GM18907 (cell line): ENCODE measurements around the gene RAB39A.

ENCODE experiments used
- ATAC-seq: cut with Tn5 transposase; IDR thresholded peaks from one replicate; pipeline ENCODE4 v1.9.1; 2021; ENCODE audit warnings: mild to moderate bottlenecking, moderate library complexity; ENCODE audit not compliant: unreplicated experiment

Gene RAB39A

DNA sequence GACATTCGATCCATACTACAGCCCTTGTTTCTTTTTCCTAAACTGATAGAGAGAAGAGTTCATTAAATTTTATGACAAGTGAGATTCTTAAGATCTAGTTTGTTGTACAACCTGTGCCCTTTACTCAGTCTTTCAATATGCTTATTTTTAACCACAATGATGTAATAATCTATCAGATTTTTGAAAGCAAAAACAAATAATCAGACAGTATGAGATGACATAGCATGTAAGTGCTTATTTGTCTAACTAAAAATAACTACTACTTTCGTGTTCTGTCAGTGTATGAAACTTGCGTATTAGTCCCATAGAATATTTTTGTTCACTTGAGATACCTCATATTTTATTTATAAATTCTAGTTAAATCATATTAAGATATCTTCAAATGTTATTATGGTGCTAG, 33.2 kb downstream of the RAB39A start:
- ATAC-seq, result no peak

DNA sequence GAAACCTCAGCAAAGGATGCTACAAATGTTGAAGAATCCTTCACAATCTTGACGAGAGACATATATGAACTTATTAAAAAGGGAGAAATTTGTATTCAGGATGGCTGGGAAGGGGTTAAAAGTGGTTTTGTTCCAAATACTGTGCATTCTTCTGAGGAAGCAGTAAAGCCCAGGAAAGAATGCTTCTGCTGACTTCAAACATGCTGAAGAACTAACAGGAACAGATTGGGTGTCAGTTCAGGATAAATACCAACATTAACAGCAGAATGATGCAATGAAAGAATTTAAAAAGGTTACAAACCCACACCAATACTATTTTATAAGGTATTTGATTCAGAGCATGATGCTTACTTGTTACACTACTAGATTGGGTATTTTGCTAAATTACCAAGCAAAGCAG, 33.9 kb downstream of the RAB39A start:
- ATAC-seq, result no peak

DNA sequence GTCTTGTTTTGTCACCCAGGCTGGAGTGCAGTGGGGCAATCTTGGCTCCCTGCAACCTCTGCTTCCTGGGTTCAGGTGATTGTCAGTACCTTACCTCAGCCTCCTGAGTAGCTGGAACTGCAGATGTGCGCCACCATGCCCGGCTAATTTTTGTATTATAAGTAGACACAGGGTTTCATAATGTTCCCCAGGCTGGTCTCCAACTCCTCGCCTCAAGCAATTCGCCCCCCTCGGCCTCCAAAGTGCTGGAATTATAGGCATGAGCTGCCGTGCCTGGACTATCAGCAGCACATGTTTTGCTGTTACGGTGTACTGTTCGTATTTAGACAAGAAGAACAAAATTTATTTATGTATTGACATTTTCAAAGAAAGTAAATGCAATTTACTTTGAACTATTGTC, 34.8 kb downstream of the RAB39A start:
- no peak for ATAC-seq

DNA sequence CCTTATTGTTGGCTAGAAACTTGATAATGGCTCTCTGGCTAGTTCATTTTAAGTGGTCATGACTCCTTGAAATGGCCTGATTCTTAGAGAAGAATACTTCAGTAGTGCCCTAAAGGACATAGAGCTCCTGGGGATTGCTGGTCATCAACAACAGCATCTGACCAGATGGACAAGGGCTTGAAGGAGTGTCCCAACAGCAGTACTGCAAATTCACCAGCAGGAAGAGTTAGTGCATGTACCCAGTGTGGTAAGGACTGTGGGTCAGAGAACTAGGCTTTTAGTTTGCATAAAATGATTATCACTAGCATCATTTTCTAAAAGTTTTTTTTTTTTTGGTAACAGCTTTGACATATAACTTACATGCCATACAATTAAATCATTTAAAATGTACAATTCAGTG, 41.0 kb downstream of the RAB39A start:
- no peak for ATAC-seq

DNA sequence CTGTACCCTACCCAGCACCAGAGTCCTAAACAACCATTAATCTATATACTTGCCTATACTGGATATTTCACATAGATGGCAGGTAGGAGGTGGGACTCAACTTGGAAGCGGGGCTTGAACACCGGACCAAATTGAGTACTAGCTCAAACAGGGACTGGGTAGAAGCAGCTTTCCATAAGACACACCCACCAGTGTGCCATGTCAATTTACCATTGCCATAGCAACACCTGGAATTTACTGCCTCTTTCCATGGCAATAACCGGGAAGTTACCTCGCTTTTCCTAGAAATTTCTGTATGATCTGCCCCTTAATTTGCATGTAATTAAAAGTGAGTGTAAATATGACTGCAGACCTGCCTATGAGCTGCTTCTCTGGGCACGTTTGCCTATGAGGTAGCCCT, 41.8 kb downstream of the RAB39A start:
- ATAC-seq, result no peak

DNA sequence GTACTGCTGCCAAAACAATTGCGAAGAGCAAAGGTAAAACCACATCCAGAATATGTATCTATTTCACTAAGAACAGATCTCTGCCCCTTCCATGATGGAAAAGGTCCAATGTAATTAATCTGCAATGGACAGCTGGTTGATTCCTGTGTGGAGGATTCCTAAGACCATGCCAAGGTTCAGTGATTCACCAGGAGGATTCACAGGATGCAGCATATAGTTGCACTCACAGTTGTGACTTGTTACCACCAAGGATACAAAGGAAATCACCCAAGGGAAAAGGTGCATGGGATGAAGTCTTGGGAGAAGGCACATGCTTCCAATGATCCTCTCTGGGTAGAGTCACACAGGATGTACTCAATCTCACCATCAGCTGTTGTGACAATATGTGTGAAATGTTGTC, 45.4 kb downstream of the RAB39A start:
- ATAC-seq, result no peak

DNA sequence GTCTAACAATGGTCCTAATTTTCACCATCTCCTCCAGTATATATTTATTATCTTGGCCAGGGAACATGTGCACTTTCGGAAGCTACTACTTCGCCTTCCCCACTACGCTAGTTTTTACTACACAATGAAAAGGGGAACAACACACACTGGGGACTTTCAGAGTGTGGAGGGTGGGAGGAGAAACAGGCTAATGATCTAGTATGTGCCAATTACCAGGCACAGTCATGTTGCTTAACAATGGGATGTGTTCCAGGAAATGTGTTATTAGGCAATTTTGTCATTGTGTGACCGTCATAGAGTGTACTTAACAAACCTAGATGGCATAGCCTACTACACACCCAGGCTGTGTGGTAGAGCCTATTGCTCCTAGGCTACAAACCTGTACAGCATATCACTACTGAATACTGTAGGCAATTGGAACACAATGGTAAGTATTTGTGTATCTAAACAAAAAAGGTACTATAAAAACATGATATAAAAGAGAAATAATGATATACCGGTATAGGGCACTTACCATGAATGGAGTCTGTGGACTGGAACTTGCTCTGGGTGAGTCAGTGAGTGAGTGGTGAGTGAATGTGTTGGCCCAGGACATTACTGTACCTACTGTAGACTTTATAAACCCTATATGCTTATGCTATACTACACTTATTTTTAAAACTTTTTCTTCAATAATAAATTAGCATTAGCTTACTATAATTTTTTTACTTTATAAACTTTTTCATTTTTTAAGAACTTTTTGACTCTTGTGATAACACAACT, 60.3 kb downstream of the RAB39A start:
- no peak for ATAC-seq

DNA sequence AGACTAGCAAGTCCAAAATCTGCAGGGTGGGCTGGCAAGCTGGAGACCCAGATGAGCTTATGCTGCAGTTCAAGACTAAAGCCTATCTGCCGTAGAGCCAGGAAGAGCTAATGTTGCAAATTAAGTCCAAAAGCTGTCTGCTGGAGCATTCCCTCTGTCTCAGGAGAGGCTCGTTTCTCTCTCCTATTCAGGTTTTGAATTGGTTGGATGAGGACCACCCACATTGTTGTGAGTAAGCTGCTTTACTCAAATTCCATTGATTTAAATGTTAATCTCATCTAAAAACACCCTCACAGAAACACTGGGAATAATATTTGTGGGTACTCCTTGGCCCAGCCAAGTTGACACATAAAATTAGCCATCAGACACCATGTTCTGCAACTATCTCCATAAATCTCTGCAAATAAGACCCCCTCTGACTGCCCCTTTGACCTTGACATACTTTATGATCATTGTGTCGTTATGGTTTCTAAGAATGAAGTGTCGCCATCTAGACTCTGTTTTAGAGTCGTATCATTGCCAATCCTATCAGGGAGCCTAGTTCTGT, 63.7 kb downstream of the RAB39A start:
- no peak for ATAC-seq

DNA sequence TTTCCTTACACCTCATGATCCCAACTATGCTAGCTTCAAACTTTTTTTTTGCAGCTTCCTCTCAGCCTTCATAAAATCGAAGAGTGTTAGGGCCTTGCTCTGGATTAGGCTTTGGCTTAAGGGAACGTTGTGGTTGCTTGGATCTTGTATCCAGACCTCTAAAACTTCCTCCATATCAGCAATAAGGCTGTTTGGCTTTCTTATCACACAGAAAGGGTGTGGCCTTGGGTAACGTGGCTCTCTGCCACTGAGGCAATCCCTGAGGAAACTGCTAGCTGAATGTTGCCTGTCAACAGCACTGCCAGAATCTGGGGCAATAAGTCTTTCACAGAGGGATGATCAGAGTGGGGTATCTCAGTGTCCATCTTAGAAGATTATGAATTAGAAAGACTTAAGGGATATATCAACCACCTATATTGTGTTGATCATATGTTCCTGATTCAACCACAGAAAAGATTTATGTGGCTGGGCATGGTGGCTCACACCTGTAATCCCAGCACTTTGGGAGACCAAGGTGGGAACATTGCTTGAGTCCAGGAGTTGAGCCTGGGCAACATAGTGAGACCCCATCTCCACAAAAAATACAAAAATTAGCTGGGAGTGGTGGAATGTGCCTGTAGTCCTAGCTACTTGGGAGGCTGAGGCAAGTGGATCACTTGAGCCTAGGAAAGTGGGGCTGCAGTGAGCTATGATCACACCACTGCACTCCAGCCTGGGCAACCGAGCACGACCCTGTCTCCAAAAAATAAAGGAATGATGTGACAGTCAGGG, 67.9 kb downstream of the RAB39A start:
- ATAC-seq, result no peak

DNA sequence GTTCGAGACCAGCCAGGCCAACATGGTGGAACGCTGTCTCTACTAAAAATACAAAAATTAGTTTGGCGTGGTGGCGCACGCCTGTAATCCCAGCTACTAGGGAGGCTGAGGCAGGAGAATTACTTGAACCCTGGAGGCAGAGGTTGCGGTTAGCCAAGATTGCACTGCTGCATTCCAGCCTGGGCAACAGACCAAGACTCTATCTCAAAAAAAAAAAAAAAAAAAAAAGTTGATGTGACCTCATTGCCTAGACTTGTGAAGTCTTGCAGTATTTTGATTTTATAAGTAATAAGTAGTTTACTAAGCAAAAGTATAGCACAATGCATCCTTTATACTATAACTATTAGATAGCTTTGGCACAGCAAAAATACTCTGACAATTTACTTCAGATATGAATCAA, 70.5 kb downstream of the RAB39A start:
- ATAC-seq, result no peak

DNA sequence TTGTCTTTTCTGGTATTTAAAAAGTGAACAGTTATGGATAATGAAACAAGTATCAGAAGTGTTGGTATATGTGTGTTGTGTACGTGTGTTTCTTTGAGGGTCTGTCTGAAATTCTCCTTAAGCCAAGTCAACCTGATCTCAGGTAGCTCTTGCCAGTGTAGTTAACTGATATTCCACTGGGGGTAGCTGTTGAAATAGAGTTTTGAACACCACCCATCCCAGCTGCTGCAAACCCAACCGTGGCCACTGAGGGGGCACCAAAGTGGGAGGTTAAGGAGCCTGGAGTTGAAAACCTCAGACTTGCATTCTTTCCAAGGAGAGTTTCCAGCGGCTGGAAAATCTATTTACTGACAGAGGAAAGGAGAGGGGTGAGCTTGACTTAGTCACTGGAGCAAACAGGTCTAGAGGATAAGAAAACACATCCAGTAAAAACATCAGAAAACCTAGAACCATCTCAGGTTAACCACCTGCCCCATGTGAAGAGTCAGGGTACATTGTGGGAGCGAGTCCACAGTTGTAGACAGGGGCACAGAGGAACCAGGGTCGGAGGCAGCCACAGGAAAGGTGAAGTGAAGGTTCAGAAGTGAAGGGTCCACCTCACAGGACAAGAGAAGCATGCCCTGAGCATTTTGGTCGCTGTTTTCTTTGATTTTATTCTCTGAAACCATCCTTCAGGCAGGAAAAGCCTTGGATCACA, 71.7 kb downstream of the RAB39A start:
- ATAC-seq, result peak; percentile 93

DNA sequence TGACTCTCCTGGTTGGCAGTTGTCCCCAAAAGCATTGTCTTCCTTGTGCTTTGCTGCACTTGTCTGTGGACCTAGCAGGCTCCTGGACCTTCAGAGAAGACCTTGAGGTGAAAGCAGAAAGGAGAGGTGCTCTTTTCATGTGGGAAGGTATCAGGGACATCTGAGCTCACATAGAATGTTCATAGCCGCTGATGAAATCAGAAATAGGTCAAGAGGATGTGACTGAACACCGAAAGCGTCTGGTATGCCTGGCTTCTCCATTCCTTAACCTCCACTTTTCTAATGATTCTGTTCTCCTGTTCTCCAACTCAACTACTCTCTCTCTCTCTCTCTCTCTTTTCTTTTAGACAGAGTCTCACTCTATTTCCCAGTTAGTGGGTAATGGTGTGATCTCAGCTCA, 74.2 kb downstream of the RAB39A start:
- ATAC-seq, result no peak

DNA sequence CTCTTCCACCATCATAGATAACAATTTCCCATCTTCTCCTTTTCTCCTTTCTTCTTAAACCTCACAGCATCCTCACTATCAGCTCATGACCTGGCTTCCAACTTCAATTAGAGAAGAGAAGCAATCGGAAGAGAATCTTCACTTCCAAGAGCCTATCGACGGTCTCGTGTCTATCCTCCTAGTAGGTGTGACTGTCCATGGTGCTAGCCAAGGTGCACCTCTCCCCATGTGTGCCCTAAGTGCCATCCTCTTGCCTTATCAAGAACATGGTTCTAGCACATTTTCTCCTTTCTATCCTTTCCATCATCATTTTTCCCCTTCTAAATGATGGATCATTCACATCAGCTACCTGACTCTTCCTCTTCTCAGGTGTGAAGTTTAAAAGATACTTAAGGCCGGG, 75.4 kb downstream of the RAB39A start:
- no peak for ATAC-seq

DNA sequence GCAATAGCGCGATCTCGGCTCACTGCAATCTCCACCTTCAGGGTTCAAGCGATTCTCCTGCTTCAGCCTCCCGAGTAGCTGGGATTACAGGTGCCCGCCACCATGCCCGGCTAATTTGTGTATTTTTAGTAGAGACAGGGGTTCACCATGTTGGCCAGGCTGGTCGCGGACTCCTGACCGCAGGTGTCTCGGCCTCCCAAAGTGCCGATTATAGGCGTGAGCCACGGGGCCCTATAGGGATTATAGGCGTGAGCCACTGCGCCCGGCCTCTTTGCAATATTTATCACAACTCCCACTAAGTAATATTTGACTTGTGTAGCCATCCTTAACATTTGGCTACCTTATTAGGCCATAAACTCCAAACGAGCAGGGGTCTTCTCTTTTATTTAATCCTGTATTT, 79.6 kb downstream of the RAB39A start:
- ATAC-seq, result no peak

DNA sequence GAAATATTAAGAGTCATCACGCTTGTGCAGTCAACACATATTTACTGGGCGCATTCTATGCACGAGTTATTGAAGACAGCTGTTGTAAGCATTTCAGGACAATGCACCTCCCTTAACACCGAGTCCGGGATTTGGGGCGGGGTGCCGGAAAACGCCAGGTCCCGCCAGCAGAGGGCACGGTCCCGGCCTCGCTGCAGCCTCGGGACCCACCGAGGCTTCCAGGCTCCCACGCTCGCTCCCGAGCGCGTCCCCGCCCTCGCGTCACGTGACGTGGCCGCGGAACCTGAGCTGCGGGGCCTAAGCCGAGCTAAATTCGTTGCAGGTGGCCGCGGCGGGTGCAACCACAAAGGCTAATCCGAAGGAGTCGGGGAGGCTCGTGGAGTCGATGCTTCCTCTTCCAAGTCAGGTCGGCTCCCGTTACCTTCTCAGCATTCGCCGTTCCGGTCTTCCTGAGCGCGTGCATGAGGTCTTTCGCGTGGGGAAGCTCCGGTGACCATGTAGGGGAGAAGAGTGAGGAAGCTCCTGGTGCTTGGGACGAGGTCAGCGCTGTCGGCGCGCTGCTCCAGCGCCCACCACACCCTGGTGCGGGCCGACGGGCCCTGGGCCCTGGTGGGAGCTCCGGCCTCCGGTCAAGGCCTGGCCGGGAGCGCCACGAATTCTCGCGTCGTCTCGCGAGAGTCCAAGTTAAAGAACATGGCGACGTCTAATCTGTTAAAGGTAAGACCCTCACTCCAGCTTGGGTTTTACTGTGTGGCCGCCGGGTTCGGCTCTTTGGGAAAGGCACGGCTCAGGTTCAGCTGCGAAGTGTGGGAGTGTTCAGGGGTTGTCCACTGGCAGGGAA, 80.6 kb downstream of the RAB39A start, which contains the start of gene CUL5:
TSS of gene CUL5 (plus strand) at position 243 of the 841 bp plus-strand sequence. CDS start at position 694, 451 bp downstream.
- ATAC-seq, result peak; percentile 90

DNA sequence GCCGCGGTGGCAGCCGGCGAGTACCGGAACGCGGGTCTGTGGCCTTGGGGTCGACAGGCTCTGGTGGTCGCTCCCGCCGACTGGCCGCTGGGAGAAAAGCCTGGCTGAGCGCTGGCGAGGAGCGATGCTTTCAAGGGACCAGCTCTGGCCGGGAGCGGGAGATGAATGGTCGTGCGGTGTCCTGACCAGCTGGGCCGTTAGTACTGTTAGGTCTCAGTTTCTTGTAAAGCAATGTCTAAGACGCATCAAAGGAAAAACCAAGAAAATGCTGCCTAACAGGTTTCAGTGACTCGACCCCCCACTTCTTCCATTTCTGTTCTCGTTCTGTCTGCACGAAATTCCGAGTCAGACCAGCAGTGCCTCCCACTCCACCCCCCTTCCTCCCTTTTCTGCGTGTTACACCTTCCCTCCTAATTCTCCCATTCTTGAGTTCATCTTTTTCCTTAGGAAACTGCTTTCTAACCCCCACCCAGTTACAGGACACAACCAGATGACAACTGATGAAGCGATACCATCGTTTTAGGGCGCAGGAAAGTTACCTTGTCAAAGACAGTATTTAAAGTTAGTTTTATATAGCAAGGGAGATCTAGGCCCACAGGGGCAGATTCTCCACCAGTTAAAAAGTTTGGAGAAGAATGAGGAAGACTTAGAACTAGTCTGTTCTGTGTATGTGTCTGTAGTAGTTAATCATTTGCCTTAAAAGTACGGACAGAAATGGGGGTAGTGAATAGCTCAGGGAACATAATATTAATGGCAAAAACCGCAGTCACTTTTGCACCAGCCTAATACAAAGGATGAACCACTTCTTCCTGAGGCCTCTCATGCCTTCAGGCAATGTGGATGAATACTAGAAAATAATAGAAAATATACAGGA, 81.5 kb downstream of the RAB39A start:
- peak; percentile 22 for ATAC-seq

DNA sequence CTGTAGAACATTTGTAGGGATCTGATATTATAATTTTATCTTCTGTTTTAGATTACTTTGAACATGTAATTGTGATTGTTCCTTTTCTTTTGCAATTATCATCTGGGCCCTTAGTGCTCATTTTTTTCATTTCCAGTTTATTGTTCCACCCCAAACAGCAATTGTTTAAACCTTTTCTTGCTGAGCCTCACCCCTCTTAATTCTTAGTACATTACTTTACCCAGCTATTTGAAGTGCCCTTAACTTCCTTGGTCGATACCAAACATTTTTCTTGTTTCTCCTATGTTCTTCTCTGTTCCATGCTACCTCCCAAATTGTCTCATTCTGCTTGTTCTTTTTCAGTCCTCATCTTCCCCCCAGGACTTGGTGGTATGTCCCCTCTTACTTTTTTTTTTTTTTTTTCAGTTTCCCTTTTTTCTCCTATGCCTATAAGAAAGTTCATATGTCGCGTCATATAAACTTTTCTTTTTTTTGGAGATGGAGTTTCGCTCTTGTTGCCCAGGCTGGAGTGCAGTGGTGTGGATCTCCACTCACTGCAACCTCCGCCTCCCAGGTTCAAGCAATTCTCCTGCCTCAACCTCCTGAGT, 84.0 kb downstream of the RAB39A start:
- no peak for ATAC-seq
